Astrocyte (in vitro differentiated cells and primary cell): Measurements from ENCODE around the gene COPS3.
"Not testable (repeated sequence)": the region's sequence is repeated elsewhere in the genome, so short reads cannot be mapped to it uniquely, and the experiment has no call there.

Experiments used
- CTCF ChIP-seq: IDR thresholded peaks from 2 replicates; pipeline ENCODE4 v1.5.1; 2011; ENCODE audit warnings: low read depth, mild to moderate bottlenecking, inconsistent platforms, low read length, moderate library complexity; ENCODE audit not compliant: insufficient read depth
- EZH2 ChIP-seq: IDR thresholded peaks from 2 replicates; pipeline ENCODE4 v1.6.1; 2012; ENCODE audit warnings: mild to moderate bottlenecking, low read length, inconsistent platforms; ENCODE audit not compliant: insufficient read depth

GRCh38 chr17:17255689-17256088 is 25.4 kb downstream of the COPS3 start:
- TF ChIP-seq CTCF, EZH2: not testable (repeated sequence)
